HCT116 (cell line): ENCODE measurements around the gene EGFR. TPM values are rescaled to one million over a fixed set of nuclear protein-coding genes. Genes with fewer than 3 reads are reported as not detected.

Source experiments
- ATAC-seq: fragments of 200-7000 bp; cut with Tn5 transposase; 2 replicates; pipeline ENCODE4 v1.9.1; 2020; ENCODE audit warnings: mild to moderate bottlenecking, moderate library complexity
- BruUV-seq: library from RNA; stranded (reverse); fragments of 400-500 nt; replicated peaks from 2 replicates; lab custom pipeline; 2021; lab: Mats Ljungman, UMichigan
- CTCF ChIA-PET: fragments of 300-600 bp; sonication (Branson Sonifier 250); formaldehyde crosslinking; loops from one replicate; lab custom pipeline; 2021; ENCODE audit warnings: antibody characterized with exemption; lab: Charles Lee
- POLR2A ChIA-PET: fragments of 300-600, 350-600 bp; sonication (Branson Sonifier 250); formaldehyde crosslinking; loops from one replicate; lab custom pipeline; 2021; ENCODE audit warnings: antibody characterized with exemption; lab: Charles Lee
- RAD21 ChIA-PET, 2 experiments: fragments of 300-600 bp; sonication (Branson Sonifier 250); formaldehyde crosslinking; loops; one replicate each; lab custom pipeline; 2023; ENCODE audit warnings: low total read pairs in 2 of 2; ENCODE audit not compliant: uncharacterized antibody in 2 of 2, unreplicated experiment in 2 of 2, low non-redundant PET in 1 of 2; lab: Charles Lee
- DNase-seq: peaks from one replicate; pipeline ENCODE4 v3.0.0-alpha.2; 2010; ENCODE audit warnings: low read depth, low spot score
- H2AFZ ChIP-seq: fragments of 200-600 bp; shearing (Covaris generic), sonication (generic); 2 replicates; pipeline ENCODE4 v1.6.1; 2017; ENCODE audit warnings: low read depth, mixed run types, mixed read lengths, antibody characterized with exemption, low read length; ENCODE audit not compliant: poor library complexity, severe bottlenecking
- H3K27ac ChIP-seq: 2 replicates; pipeline ENCODE4 v1.5.1; 2012; ENCODE audit warnings: low read depth, low read length
- H3K27me3 ChIP-seq: fragments of 200-600 bp; sonication (generic); 2 replicates; pipeline ENCODE4 v1.6.1; 2016; ENCODE audit warnings: mixed run types, low read length, mixed read lengths; ENCODE audit not compliant: insufficient read depth
- H3K36me3 ChIP-seq, 2 experiments: fragments of 200-500 bp in 1 of 2; fragments of 200-600 bp in 1 of 2; sonication (Bioruptor generic) in 1 of 2; sonication (generic) in 1 of 2; 2 replicates each; pipeline versions ENCODE4 v1.5.1 to v1.6.1; 2014 to 2016; ENCODE audit warnings: low read length in 2 of 2, inconsistent platforms in 1 of 2, mixed read lengths in 1 of 2, mixed run types in 1 of 2; ENCODE audit not compliant: insufficient read depth in 2 of 2, control insufficient read depth in 1 of 2
- H3K4me1 ChIP-seq, 2 experiments: fragments of 200-600 bp in 1 of 2; sonication (generic) in 1 of 2; 2 replicates each; pipeline versions ENCODE4 v1.5.1 to v1.6.1; 2012 to 2017; ENCODE audit warnings: low read length in 2 of 2, inconsistent platforms in 1 of 2, mild to moderate bottlenecking in 1 of 2, mixed read lengths in 1 of 2, mixed run types in 1 of 2, moderate library complexity in 1 of 2; ENCODE audit not compliant: insufficient read depth in 2 of 2, control insufficient read depth in 1 of 2
- H3K4me2 ChIP-seq: fragments of 200-600 bp; sonication (generic); 2 replicates; pipeline ENCODE4 v1.6.1; 2017; ENCODE audit warnings: mixed run types, low read length, mixed read lengths
- H3K4me3 ChIP-seq, 2 experiments: fragments of 200-600 bp in 1 of 2; sonication (generic) in 1 of 2; replicated peaks in 1 of 2; 2 replicates each; pipeline ENCODE4 v1.5.1; 2011 to 2016; ENCODE audit warnings: low read length in 2 of 2, control low read depth in 1 of 2, low read depth in 1 of 2, mild to moderate bottlenecking in 1 of 2, mixed read lengths in 1 of 2, mixed run types in 1 of 2
- H3K79me2 ChIP-seq: fragments of 200-600 bp; sonication (generic); 2 replicates; pipeline ENCODE4 v1.6.1; 2017; ENCODE audit warnings: mild to moderate bottlenecking, mixed run types, low read length, moderate library complexity, mixed read lengths; ENCODE audit not compliant: insufficient read depth
- H3K9ac ChIP-seq: fragments of 200-600 bp; sonication (generic); 2 replicates; pipeline ENCODE4 v1.6.1; 2016; ENCODE audit warnings: low read length, mixed read lengths
- H3K9me2 ChIP-seq: fragments of 200-600 bp; sonication (generic), shearing (Covaris generic); 2 replicates; pipeline ENCODE4 v1.6.1; 2017; ENCODE audit warnings: mixed run types, mild to moderate bottlenecking, moderate library complexity; ENCODE audit not compliant: insufficient read depth
- H3K9me3 ChIP-seq, 2 experiments: fragments of 200-500 bp in 1 of 2; fragments of 200-600 bp in 1 of 2; sonication (Bioruptor generic) in 1 of 2; sonication (generic) in 1 of 2; 2 replicates each; pipeline ENCODE4 v1.6.1; 2014 to 2017; ENCODE audit warnings: low read length in 2 of 2, mixed read lengths in 2 of 2, inconsistent platforms in 1 of 2, low read depth in 1 of 2, mild to moderate bottlenecking in 1 of 2, mixed run types in 1 of 2, moderate library complexity in 1 of 2; ENCODE audit not compliant: control insufficient read depth in 1 of 2, insufficient read depth in 1 of 2
- H4K20me1 ChIP-seq: fragments of 200-600 bp; sonication (generic), shearing (Covaris generic); 2 replicates; pipeline ENCODE4 v1.6.1; 2017; ENCODE audit warnings: mixed run types, mild to moderate bottlenecking, moderate library complexity; ENCODE audit not compliant: insufficient read depth
- CBX3 ChIP-seq: IDR thresholded peaks from 2 replicates; pipeline ENCODE4 v1.6.1; 2012; ENCODE audit warnings: low read depth
- CEBPB ChIP-seq: IDR thresholded peaks from 2 replicates; pipeline ENCODE4 v1.6.1; 2012; ENCODE audit warnings: low read depth
- EGR1 ChIP-seq: IDR thresholded peaks from 2 replicates; pipeline ENCODE4 v1.6.1; 2012; ENCODE audit warnings: low read depth
- ELF1 ChIP-seq: IDR thresholded peaks from 2 replicates; pipeline ENCODE4 v1.6.1; 2012; ENCODE audit warnings: low read depth, borderline replicate concordance
- EZH2 ChIP-seq: fragments of 200-600 bp; sonication (generic); IDR thresholded peaks from 2 replicates; pipeline ENCODE4 v1.6.1; 2017; ENCODE audit warnings: antibody characterized with exemption, mixed run types
- EZH2phosphoT487 ChIP-seq: fragments of 200-600 bp; IDR thresholded peaks from 2 replicates; pipeline ENCODE4 v1.6.1; 2018; ENCODE audit warnings: antibody characterized with exemption, borderline replicate concordance
- FOSL1 ChIP-seq: IDR thresholded peaks from 2 replicates; pipeline ENCODE4 v1.6.1; 2012; ENCODE audit warnings: low read depth
- JUND ChIP-seq: IDR thresholded peaks from 2 replicates; pipeline ENCODE4 v1.6.1; 2012
- POLR2AphosphoS5 ChIP-seq: IDR thresholded peaks from 2 replicates; pipeline ENCODE4 v1.6.1; 2011; ENCODE audit warnings: mild to moderate bottlenecking, low read depth, low read length, moderate library complexity
- RAD21 ChIP-seq: IDR thresholded peaks from 2 replicates; pipeline ENCODE4 v1.6.1; 2012; ENCODE audit warnings: low read depth, mild to moderate bottlenecking
- SIN3A ChIP-seq: IDR thresholded peaks from 2 replicates; pipeline ENCODE4 v1.6.1; 2012; ENCODE audit warnings: low read depth
- SRF ChIP-seq: IDR thresholded peaks from 2 replicates; pipeline ENCODE4 v1.6.1; 2012; ENCODE audit warnings: low read depth
- YY1 ChIP-seq: IDR thresholded peaks from 2 replicates; pipeline ENCODE4 v1.6.1; 2011; ENCODE audit warnings: low read length, low read depth, moderate library complexity, mild to moderate bottlenecking; ENCODE audit not compliant: insufficient replicate concordance; ENCODE audit errors: extremely low read depth
- ZBTB33 ChIP-seq: IDR thresholded peaks from 2 replicates; pipeline ENCODE4 v1.6.1; 2011; ENCODE audit warnings: mild to moderate bottlenecking, low read length, moderate library complexity; ENCODE audit not compliant: insufficient replicate concordance; ENCODE audit errors: extremely low read depth
- ZFX ChIP-seq: fragments of 450-650 bp; IDR thresholded peaks from 2 replicates; pipeline ENCODE4 v1.6.1; 2017
- ZNF274 ChIP-seq: fragments of 200-500 bp; sonication (Bioruptor generic); IDR thresholded peaks from 2 replicates; pipeline ENCODE4 v1.6.1; 2014; ENCODE audit warnings: mild to moderate bottlenecking, low read depth, low read length, inconsistent platforms
- intact Hi-C: fragments of 100-400 bp; cut with micrococcal nuclease; formaldehyde crosslinking; loops from 2 replicates; pipeline ENCODE4 v1.10.0; 2022
- total RNA-seq: library from RNA; stranded (reverse); gene quantifications from one replicate; pipeline ENCODE4 v1.2.1, GENCODE V29; 2021; ENCODE audit not compliant: unreplicated experiment

EGFR gene
- total RNA-seq, 1 experiment from 2014 or later = 71.5 TPM

- CTCF ChIA-PET = no interaction called here
- no peak for DNase-seq
- Histone ChIP-seq H3K4me1 (peaks cover 9 to 16% of the 10 kb centered on the region in 2 experiments), H3K27ac (no peak overlapping the region), H3K9me2 (no peaks in the 10 kb centered on the region), H3K9me3 (no peaks in the 10 kb centered on the region), H2AFZ (no peak overlapping the region), H3K9ac (no peak overlapping the region), H3K4me3 (no peak overlapping the region), H3K4me2 (no peak overlapping the region), H4K20me1 (peaks cover 4% of the 10 kb centered on the region; the same call in 1 of the 2 replicates), H3K27me3 (no peaks in the 10 kb centered on the region), H3K36me3 (no peaks in the 10 kb centered on the region), H3K79me2 (peaks cover 62% of the 10 kb centered on the region)
- intact Hi-C loops = no loop called here
- no peak for ATAC-seq
- RAD21 ChIA-PET = interaction anchor here in 1 of 2 experiments (0.8 kb wide), 1 partner anchor 14 kb away, joined by 3 read pairs; no protein-coding TSS in a partner anchor
- POLR2A ChIA-PET = no interaction called here
- TF ChIP-seq SIN3A (no peak), ZFX (no peak), ELF1 (no peak), YY1 (no peak), EZH2phosphoT487 (no peak), JUND (no peak), ZNF274 (no peak)
- no TSS peak for BruUV-seq
Observed at GRCh38 chr7:55099821-55100543, 81.2 kb downstream of the EGFR start.

DNA sequence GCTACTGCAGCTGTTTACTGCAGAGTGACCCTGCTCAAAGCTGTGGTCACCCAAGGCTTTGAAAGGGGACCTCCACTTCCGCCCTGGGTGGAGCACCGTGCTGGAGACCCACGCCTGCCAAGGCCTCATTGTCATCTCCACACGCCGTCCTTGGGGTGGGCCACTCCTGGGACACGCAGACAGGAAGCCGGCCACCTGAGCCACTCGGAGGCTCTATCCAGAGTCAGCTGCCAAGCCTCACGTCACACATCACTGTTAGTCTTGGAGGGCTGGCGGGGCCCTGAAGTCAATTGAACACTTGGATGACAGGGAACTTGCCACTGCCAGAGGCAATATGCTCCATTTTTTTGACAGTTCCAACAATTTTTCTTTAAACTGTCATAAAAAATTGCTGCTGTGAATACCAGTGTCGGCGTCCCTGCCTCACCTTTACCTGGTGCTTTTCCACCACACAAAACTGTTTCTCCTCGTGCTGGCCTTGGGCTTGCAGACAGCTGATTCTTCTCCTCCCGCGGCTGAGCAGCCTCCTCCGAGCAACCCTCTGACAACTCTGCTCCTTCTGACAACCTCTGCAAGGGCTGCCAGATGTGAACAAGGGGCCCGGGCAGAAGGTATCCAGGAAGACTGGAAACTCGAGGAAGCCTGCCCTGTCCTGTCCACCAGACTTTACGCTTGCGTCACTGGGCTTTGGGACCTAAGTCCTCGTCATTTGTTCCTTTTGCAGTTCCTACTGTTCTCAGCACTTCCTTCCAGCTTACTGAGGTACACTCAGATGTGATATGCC is 81.9 kb downstream of the EGFR start:
- CTCF ChIA-PET = no interaction called here
- no peak overlapping the region for H3K4me2 ChIP-seq
- ATAC-seq (no peak), DNase-seq (no peak)
- peaks cover 61% of the 10 kb centered on the region for H3K79me2 ChIP-seq
- H3K27ac ChIP-seq = no peak overlapping the region
- no TSS peak for BruUV-seq
- peaks cover 16 to 23% of the 10 kb centered on the region in 2 experiments for H3K4me1 ChIP-seq
- H3K36me3 ChIP-seq = no peaks in the 10 kb centered on the region
- RAD21 ChIA-PET = interaction anchor here in 1 of 2 experiments (0.8 kb wide), 1 partner anchor 14 kb away, joined by 3 read pairs; no protein-coding TSS in a partner anchor
- no peak overlapping the region for H3K4me3 ChIP-seq
- intact Hi-C loops = no loop called here
- H3K27me3 ChIP-seq = no peaks in the 10 kb centered on the region
- H3K9me2 ChIP-seq = no peaks in the 10 kb centered on the region
- POLR2A ChIA-PET = no interaction called here
- no peak overlapping the region for H3K9ac ChIP-seq
- no peaks in the 10 kb centered on the region for H3K9me3 ChIP-seq
- no peak overlapping the region for H2AFZ ChIP-seq
- H4K20me1 ChIP-seq = peaks cover 4% of the 10 kb centered on the region; the same call in 1 of the 2 replicates
- TF ChIP-seq CBX3 (no peak), POLR2AphosphoS5 (no peak), JUND (no peak), EZH2phosphoT487 (no peak), EGR1 (no peak), EZH2 (no peak), ZBTB33 (no peak), ELF1 (no peak), CEBPB (no peak), SRF (no peak), FOSL1 (no peak), SIN3A (no peak), ZNF274 (no peak), YY1 (no peak), RAD21 (no peak)
